IMR-90 (cell line): Measurements from ENCODE around the gene OPN1SW. TPM values are rescaled to one million over a fixed set of nuclear protein-coding genes. Genes with fewer than 3 reads are reported as not detected.

Experiments used
- ATAC-seq: fragments of 200-7000 bp; cut with Tn5 transposase; 2 replicates; pipeline ENCODE4 v1.9.1; 2020; ENCODE audit warnings: low read depth, mild to moderate bottlenecking, moderate library complexity
- BruUV-seq: library from RNA; stranded (reverse); fragments of 400-500 nt; replicated peaks from 2 replicates; lab custom pipeline; 2021; lab: Mats Ljungman, UMichigan
- CTCF ChIA-PET: fragments of 300-600 bp; formaldehyde crosslinking; extraction: SDS; loops from one replicate; lab custom pipeline; 2021; ENCODE audit warnings: antibody characterized with exemption; lab: Yijun Ruan, JAX
- POLR2A ChIA-PET: fragments of 300-600 bp; sonication (Branson Sonifier 250); formaldehyde crosslinking; loops from one replicate; lab custom pipeline; 2022; ENCODE audit warnings: antibody characterized with exemption; ENCODE audit not compliant: unreplicated experiment; lab: Charles Lee
- DNase-seq: peaks from one replicate; pipeline ENCODE4 v3.0.0; 2013
- H2AFZ ChIP-seq: replicated peaks from 2 replicates; pipeline ENCODE3; 2013; ENCODE audit warnings: low read length, mild to moderate bottlenecking; ENCODE audit not compliant: poor library complexity
- H2AK5ac ChIP-seq: 2 replicates; pipeline ENCODE4 v1.6.1; 2013; ENCODE audit warnings: low read depth, low read length, inconsistent platforms
- H2AK9ac ChIP-seq: replicated peaks from 2 replicates; pipeline ENCODE3; 2013; ENCODE audit warnings: mild to moderate bottlenecking, low read depth, low read length, moderate library complexity; ENCODE audit not compliant: poor library complexity
- H2BK120ac ChIP-seq: 2 replicates; pipeline ENCODE4 v1.6.1; 2013; ENCODE audit warnings: low read depth, low read length, inconsistent platforms
- H2BK15ac ChIP-seq: 3 replicates; pipeline ENCODE4 v1.6.1; 2013; ENCODE audit warnings: low read depth, low read length, inconsistent platforms
- H2BK20ac ChIP-seq: 2 replicates; pipeline ENCODE4 v1.6.1; 2013; ENCODE audit warnings: low read depth, mild to moderate bottlenecking, inconsistent platforms, low read length, moderate library complexity
- H2BK5ac ChIP-seq: 2 replicates; pipeline ENCODE4 v1.6.1; 2013; ENCODE audit warnings: mild to moderate bottlenecking, low read depth, low read length, inconsistent platforms; ENCODE audit not compliant: poor library complexity, severe bottlenecking
- H3K14ac ChIP-seq: replicated peaks from 2 replicates; pipeline ENCODE4 v1.6.1; 2013; ENCODE audit warnings: low read depth, low read length, inconsistent platforms
- H3K18ac ChIP-seq: 2 replicates; pipeline ENCODE4 v1.6.1; 2013; ENCODE audit warnings: low read depth, low read length, control low read depth
- H3K23ac ChIP-seq: 2 replicates; pipeline ENCODE4 v1.6.1; 2013; ENCODE audit warnings: low read depth, low read length, inconsistent platforms
- H3K27ac ChIP-seq: 2 replicates; pipeline ENCODE4 v1.5.1; 2013; ENCODE audit warnings: mild to moderate bottlenecking, control low read depth, low read length; ENCODE audit not compliant: insufficient read depth
- H3K27me3 ChIP-seq: 2 replicates; pipeline ENCODE4 v1.6.1; 2013; ENCODE audit warnings: low read length; ENCODE audit not compliant: control insufficient read depth, insufficient read depth
- H3K36me3 ChIP-seq: 2 replicates; pipeline ENCODE4 v1.6.1; 2013; ENCODE audit warnings: low read length, mixed read lengths; ENCODE audit not compliant: control insufficient read depth, insufficient read depth
- H3K4ac ChIP-seq: 2 replicates; pipeline ENCODE4 v1.6.1; 2013; ENCODE audit warnings: low read depth, low read length, inconsistent platforms
- H3K4me1 ChIP-seq: 2 replicates; pipeline ENCODE4 v1.6.1; 2013; ENCODE audit warnings: low read length, mixed read lengths; ENCODE audit not compliant: control insufficient read depth, insufficient read depth
- H3K4me2 ChIP-seq: 2 replicates; pipeline ENCODE4 v1.6.1; 2013; ENCODE audit warnings: low read depth, mild to moderate bottlenecking, control low read depth, low read length, moderate library complexity
- H3K4me3 ChIP-seq: 2 replicates; pipeline ENCODE4 v1.5.1; 2013; ENCODE audit warnings: low read depth, mild to moderate bottlenecking, control low read depth, low read length, moderate library complexity; ENCODE audit not compliant: insufficient read depth
- H3K56ac ChIP-seq: 2 replicates; pipeline ENCODE4 v1.6.1; 2013; ENCODE audit warnings: low read length, inconsistent platforms; ENCODE audit not compliant: insufficient read depth; ENCODE audit errors: extremely low read depth
- H3K79me1 ChIP-seq, 2 experiments: 2 replicates each; pipeline ENCODE4 v1.6.1; 2013; ENCODE audit warnings: low read length in 2 of 2, inconsistent platforms in 1 of 2, low read depth in 1 of 2
- H3K9ac ChIP-seq: 2 replicates; pipeline ENCODE4 v1.6.1; 2013; ENCODE audit warnings: low read depth, low read length, control low read depth
- H3K9me1 ChIP-seq: 2 replicates; pipeline ENCODE4 v1.6.1; 2013; ENCODE audit warnings: low read length, inconsistent platforms; ENCODE audit not compliant: insufficient read depth
- H3K9me3 ChIP-seq: 2 replicates; pipeline ENCODE4 v1.6.1; 2013; ENCODE audit warnings: low read length; ENCODE audit not compliant: control insufficient read depth, insufficient read depth
- H4K20me1 ChIP-seq: 2 replicates; pipeline ENCODE4 v1.6.1; 2013; ENCODE audit warnings: low read length, inconsistent platforms; ENCODE audit not compliant: insufficient read depth
- H4K5ac ChIP-seq: 2 replicates; pipeline ENCODE4 v1.6.1; 2013; ENCODE audit warnings: mild to moderate bottlenecking, low read depth, low read length, control low read depth
- H4K8ac ChIP-seq, 2 experiments: 2 replicates each; pipeline ENCODE4 v1.6.1; 2013; ENCODE audit warnings: low read depth in 2 of 2, low read length in 2 of 2, control low read depth in 1 of 2, inconsistent platforms in 1 of 2
- H4K91ac ChIP-seq: 2 replicates; pipeline ENCODE4 v1.6.1; 2013; ENCODE audit warnings: low read depth, low read length, inconsistent platforms; ENCODE audit not compliant: insufficient read depth
- CHD1 ChIP-seq: IDR thresholded peaks from 2 replicates; pipeline ENCODE4 v1.6.1; 2012; ENCODE audit warnings: low read depth, low read length, improper control_type of control experiment
- RAD21 ChIP-seq: IDR thresholded peaks from 2 replicates; pipeline ENCODE4 v1.6.1; 2012; ENCODE audit warnings: low read length, improper control_type of control experiment
- WGBS, 2 experiments: methylation state at CpG; one replicate each; pipeline versions ENCODE4 v1.1.5 to v1.1.7; 2013; ENCODE audit warnings: missing lambda C conversion rate in 2 of 2; ENCODE audit not compliant: insufficient read length in 1 of 2; ENCODE audit errors: extremely low coverage in 2 of 2; 5-methylcytosine and 5-hydroxymethylcytosine counted together
- dilution Hi-C: fragments of 300-500 bp; cut with HindIII; formaldehyde crosslinking; loops from one replicate; pipeline ENCODE4 v1.14.3; 2018; ENCODE audit warnings: low sequenced_read_pairs; ENCODE audit not compliant: unreplicated experiment
- in situ Hi-C: fragments of 300-500 bp; cut with MboI; formaldehyde crosslinking; loops from 3 replicates; pipeline ENCODE4 v1.14.3; 2019; ENCODE audit warnings: low sequenced_read_pairs, inconsistent platforms, mixed read lengths
- intact Hi-C: fragments of 100-400 bp; cut with micrococcal nuclease; formaldehyde crosslinking; loops from 2 replicates; pipeline ENCODE4 v1.10.0; 2022
- polyA plus RNA-seq, 3 experiments: library from polyadenylated mRNA; depleted of rRNA; stranded (reverse); fragments of >200 nt; gene quantifications; 2 replicates each; pipeline ENCODE4 v1.2.3, GENCODE V29; 2012; ENCODE audit warnings: low replicate concordance in 1 of 3
- total RNA-seq: library from RNA; depleted of rRNA; stranded (reverse); fragments of >200 nt; gene quantifications from 2 replicates; pipeline ENCODE4 v1.2.3, GENCODE V29; 2012
- TF ChIP-seq, protein P1 (sequence below): conservative IDR thresholded peaks from 2 replicates; pipeline ENCODE4 v1.5.1; 2012; ENCODE audit warnings: mild to moderate bottlenecking, low read depth, low read length, improper control_type of control experiment
- TF ChIP-seq, protein P2 (sequence below): fragments of 150-350 bp; IDR thresholded peaks from 2 replicates; pipeline ENCODE4 v1.6.1; 2017; ENCODE audit warnings: mild to moderate bottlenecking, antibody characterized with exemption, low read length, low read depth

The OPN1SW gene
- total and polyA plus RNA-seq, 2 of the 4 experiments (the other 2 are of a cell fraction), result not detected

DNA sequence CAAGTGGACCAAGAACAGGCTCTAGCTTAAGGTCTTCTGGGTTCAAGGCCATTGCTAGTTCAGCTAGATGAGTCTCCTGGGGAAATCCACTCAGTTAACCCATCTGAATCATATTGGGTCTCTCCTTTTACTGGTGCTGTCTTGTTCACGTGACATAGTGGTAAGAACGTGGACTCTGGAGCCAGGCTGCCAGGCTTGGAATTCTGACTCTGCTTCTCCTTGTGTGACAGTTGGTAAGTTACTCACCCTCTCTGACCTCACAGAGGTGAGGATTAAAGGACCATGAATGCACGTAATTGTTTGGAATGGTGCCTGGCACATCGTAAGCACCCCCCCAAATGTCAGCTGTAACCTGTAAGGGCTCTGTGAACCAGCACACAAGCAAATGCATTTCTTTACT, 46.1 kb downstream of the OPN1SW start:
- Histone ChIP-seq H3K4me1 (no peaks in the 10 kb centered on the region; the same call in 1 of the 2 replicates), H2BK20ac (no peak overlapping the region), H2BK120ac (no peak overlapping the region), H3K4me2 (no peak overlapping the region), H3K9ac (no peak overlapping the region), H3K27ac (no peak overlapping the region), H3K23ac (no peak overlapping the region), H4K8ac (no peak overlapping the region), H4K91ac (no peak overlapping the region), H2BK5ac (no peak overlapping the region), H3K14ac (no peak overlapping the region), H2BK15ac (no peak overlapping the region), H3K36me3 (no peaks in the 10 kb centered on the region), H4K5ac (no peak overlapping the region), H3K4ac (no peak overlapping the region), H3K79me1 (no peaks in the 10 kb centered on the region), H2AFZ (no peak overlapping the region), H4K20me1 (no peaks in the 10 kb centered on the region; the same call in 1 of the 2 replicates), H2AK9ac (no peak overlapping the region), H3K56ac (no peak overlapping the region), H3K27me3 (peaks cover 24% of the 10 kb centered on the region), H3K4me3 (no peak overlapping the region), H3K9me1 (no peaks in the 10 kb centered on the region), H3K9me3 (no peaks in the 10 kb centered on the region), H3K18ac (no peak overlapping the region), H2AK5ac (no peak overlapping the region)
- ChIA-PET CTCF (no interaction called here), POLR2A (interaction anchor here (1.0 kb wide), 1 partner anchor 9 kb away, joined by 3 read pairs; no protein-coding TSS in a partner anchor)
- no peak for DNase-seq
- dilution Hi-C loops (no loop called here), intact Hi-C loops (no loop called here), in situ Hi-C loops (no loop called here)
- ATAC-seq, result no peak
- BruUV-seq, result no TSS peak
- TF ChIP-seq, protein P1, sequence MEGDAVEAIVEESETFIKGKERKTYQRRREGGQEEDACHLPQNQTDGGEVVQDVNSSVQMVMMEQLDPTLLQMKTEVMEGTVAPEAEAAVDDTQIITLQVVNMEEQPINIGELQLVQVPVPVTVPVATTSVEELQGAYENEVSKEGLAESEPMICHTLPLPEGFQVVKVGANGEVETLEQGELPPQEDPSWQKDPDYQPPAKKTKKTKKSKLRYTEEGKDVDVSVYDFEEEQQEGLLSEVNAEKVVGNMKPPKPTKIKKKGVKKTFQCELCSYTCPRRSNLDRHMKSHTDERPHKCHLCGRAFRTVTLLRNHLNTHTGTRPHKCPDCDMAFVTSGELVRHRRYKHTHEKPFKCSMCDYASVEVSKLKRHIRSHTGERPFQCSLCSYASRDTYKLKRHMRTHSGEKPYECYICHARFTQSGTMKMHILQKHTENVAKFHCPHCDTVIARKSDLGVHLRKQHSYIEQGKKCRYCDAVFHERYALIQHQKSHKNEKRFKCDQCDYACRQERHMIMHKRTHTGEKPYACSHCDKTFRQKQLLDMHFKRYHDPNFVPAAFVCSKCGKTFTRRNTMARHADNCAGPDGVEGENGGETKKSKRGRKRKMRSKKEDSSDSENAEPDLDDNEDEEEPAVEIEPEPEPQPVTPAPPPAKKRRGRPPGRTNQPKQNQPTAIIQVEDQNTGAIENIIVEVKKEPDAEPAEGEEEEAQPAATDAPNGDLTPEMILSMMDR, result no peak
- TF ChIP-seq CHD1 (no peak), RAD21 (no peak)
- TF ChIP-seq, protein P2, sequence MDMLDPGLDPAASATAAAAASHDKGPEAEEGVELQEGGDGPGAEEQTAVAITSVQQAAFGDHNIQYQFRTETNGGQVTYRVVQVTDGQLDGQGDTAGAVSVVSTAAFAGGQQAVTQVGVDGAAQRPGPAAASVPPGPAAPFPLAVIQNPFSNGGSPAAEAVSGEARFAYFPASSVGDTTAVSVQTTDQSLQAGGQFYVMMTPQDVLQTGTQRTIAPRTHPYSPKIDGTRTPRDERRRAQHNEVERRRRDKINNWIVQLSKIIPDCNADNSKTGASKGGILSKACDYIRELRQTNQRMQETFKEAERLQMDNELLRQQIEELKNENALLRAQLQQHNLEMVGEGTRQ, result no peak
- WGBS, 2 experiments, result no CpG with 5 or more reads among the region's 4 CpGs
